Karpas-422 (cell line): ENCODE results near the gene ERLIN1. TPM values are rescaled to one million over a fixed set of nuclear protein-coding genes. Genes with fewer than 3 reads are reported as not detected.

Experiments
- DNase-seq: peaks from one replicate; pipeline ENCODE4 v3.0.0-alpha.2; 2015
- H2AFZ ChIP-seq: fragments of 200-600 bp; sonication (generic); 2 replicates; pipeline ENCODE4 v1.6.1; 2014; ENCODE audit warnings: antibody characterized with exemption, low read length, mixed read lengths
- H3K27ac ChIP-seq: fragments of 200-600 bp; sonication (generic); 2 replicates; pipeline ENCODE4 v1.5.1; 2014; ENCODE audit warnings: mild to moderate bottlenecking, low read length, moderate library complexity
- H3K27me3 ChIP-seq: fragments of 200-600 bp; sonication (generic); 2 replicates; pipeline ENCODE4 v1.6.1; 2014; ENCODE audit warnings: low read length, mixed read lengths
- H3K36me3 ChIP-seq: fragments of 200-600 bp; sonication (generic); 2 replicates; pipeline ENCODE4 v1.6.1; 2014; ENCODE audit warnings: low read length, mixed read lengths; ENCODE audit not compliant: insufficient read depth
- H3K4me1 ChIP-seq: fragments of 200-600 bp; sonication (generic); 2 replicates; pipeline ENCODE4 v1.6.1; 2014; ENCODE audit warnings: mild to moderate bottlenecking, low read length, mixed read lengths
- H3K4me2 ChIP-seq: fragments of 200-600 bp; sonication (generic); 2 replicates; pipeline ENCODE4 v1.6.1; 2014; ENCODE audit warnings: low read length, low read depth, mild to moderate bottlenecking; ENCODE audit not compliant: poor library complexity, severe bottlenecking
- H3K4me3 ChIP-seq: fragments of 200-600 bp; sonication (generic); 2 replicates; pipeline ENCODE4 v1.5.1; 2014; ENCODE audit warnings: mild to moderate bottlenecking, antibody characterized with exemption, low read length, mixed read lengths
- H3K79me2 ChIP-seq: fragments of 200-600 bp; sonication (generic); 2 replicates; pipeline ENCODE4 v1.6.1; 2014; ENCODE audit warnings: mild to moderate bottlenecking, low read length, mixed read lengths
- H3K9ac ChIP-seq: fragments of 200-600 bp; sonication (generic); 2 replicates; pipeline ENCODE4 v1.6.0; 2014; ENCODE audit warnings: low read length
- H3K9me2 ChIP-seq: fragments of 200-600 bp; sonication (generic), shearing (Covaris generic); replicated peaks from 2 replicates; pipeline ENCODE4 v1.6.0; 2014; ENCODE audit warnings: mild to moderate bottlenecking, low read length, moderate library complexity; ENCODE audit not compliant: insufficient read depth
- H3K9me3 ChIP-seq: fragments of 300-700, 200-600 bp; sonication (generic); 2 replicates; pipeline ENCODE4 v1.6.1; 2014; ENCODE audit warnings: low read length, mixed read lengths
- H4K20me1 ChIP-seq: fragments of 200-600 bp; sonication (generic); 2 replicates; pipeline ENCODE4 v1.6.1; 2014; ENCODE audit warnings: mild to moderate bottlenecking, antibody characterized with exemption, low read length, low read depth; ENCODE audit not compliant: insufficient read depth
- total RNA-seq: library from RNA; depleted of rRNA; stranded (reverse); fragments of >200 nt; shearing (Covaris generic); gene quantifications from 2 replicates; pipeline ENCODE4 v1.2.3, GENCODE V29; 2014; ENCODE audit warnings: low replicate concordance

The ERLIN1 gene
- total RNA-seq, 1 experiment from 2014 or later = 8.3 TPM

GRCh38 chr10:100182908-100183307 lies 2.9 kb downstream of the ERLIN1 start:
- Histone ChIP-seq H3K9ac (no peak overlapping the region), H3K4me1 (peaks cover 37% of the 10 kb centered on the region), H2AFZ (no peak overlapping the region), H3K9me2 (no peaks in the 10 kb centered on the region), H3K4me3 (peak overlapping the region; percentile 81; the same call in 1 of the 2 replicates), H3K4me2 (peak overlapping the region; percentile 85), H3K27me3 (no peaks in the 10 kb centered on the region), H3K36me3 (peaks cover 45% of the 10 kb centered on the region), H3K9me3 (no peaks in the 10 kb centered on the region), H3K27ac (peak overlapping the region; percentile 89; the same call in 1 of the 2 replicates), H3K79me2 (peaks cover 89% of the 10 kb centered on the region), H4K20me1 (no peaks in the 10 kb centered on the region)
- no peak for DNase-seq

GRCh38 chr10:100182281-100182680 lies 3.5 kb downstream of the ERLIN1 start:
- no peak overlapping the region for H2AFZ ChIP-seq
- H3K9me3 ChIP-seq = no peaks in the 10 kb centered on the region
- peaks cover 89% of the 10 kb centered on the region for H3K79me2 ChIP-seq
- DNase-seq = no peak
- H3K9me2 ChIP-seq = no peaks in the 10 kb centered on the region
- H3K27me3 ChIP-seq = no peaks in the 10 kb centered on the region
- no peak overlapping the region for H3K4me3 ChIP-seq
- H4K20me1 ChIP-seq = no peaks in the 10 kb centered on the region
- no peak overlapping the region for H3K4me2 ChIP-seq
- H3K36me3 ChIP-seq = peaks cover 49% of the 10 kb centered on the region
- H3K9ac ChIP-seq = no peak overlapping the region
- H3K27ac ChIP-seq = no peak overlapping the region
- peaks cover 31% of the 10 kb centered on the region for H3K4me1 ChIP-seq

GRCh38 chr10:100175875-100176274 lies 10.0 kb downstream of the ERLIN1 start:
- no peaks in the 10 kb centered on the region for H3K27me3 ChIP-seq
- no peak overlapping the region for H3K27ac ChIP-seq
- H3K4me3 ChIP-seq = no peak overlapping the region
- H4K20me1 ChIP-seq = no peaks in the 10 kb centered on the region
- peaks cover 90% of the 10 kb centered on the region for H3K36me3 ChIP-seq
- no peak overlapping the region for H3K9ac ChIP-seq
- H3K4me2 ChIP-seq = no peak overlapping the region
- H3K9me3 ChIP-seq = 0 out of 2 replicates have a peak, but pooled peaks cover 4% of the 10 kb centered on the region
- H3K9me2 ChIP-seq = no peaks in the 10 kb centered on the region
- H2AFZ ChIP-seq = no peak overlapping the region
- H3K4me1 ChIP-seq = peaks cover 9% of the 10 kb centered on the region
- H3K79me2 ChIP-seq = peaks cover 94% of the 10 kb centered on the region
- no peak for DNase-seq

- Histone ChIP-seq H3K79me2 (peaks cover 92% of the 10 kb centered on the region), H3K36me3 (peaks cover 89% of the 10 kb centered on the region), H2AFZ (no peak overlapping the region)
Observed at GRCh38 chr10:100174699-100175677, 10.8 kb downstream of the ERLIN1 start.

GRCh38 chr10:100173035-100173434 lies 12.8 kb downstream of the ERLIN1 start:
- Histone ChIP-seq H3K9me3 (0 out of 2 replicates have a peak, but pooled peaks cover 4% of the 10 kb centered on the region), H3K36me3 (peaks cover 89% of the 10 kb centered on the region), H3K27me3 (no peaks in the 10 kb centered on the region), H3K9ac (no peak overlapping the region), H3K4me2 (no peak overlapping the region), H3K27ac (no peak overlapping the region), H2AFZ (no peak overlapping the region), H3K9me2 (no peaks in the 10 kb centered on the region), H3K79me2 (peaks cover 95% of the 10 kb centered on the region), H3K4me3 (no peak overlapping the region), H3K4me1 (no peaks in the 10 kb centered on the region), H4K20me1 (no peaks in the 10 kb centered on the region)
- no peak for DNase-seq

More at GRCh38 chr10:100174699-100175677, 10.8 kb downstream of the ERLIN1 start:
- Histone ChIP-seq H3K4me2 (no peak overlapping the region), H3K9me3 (0 out of 2 replicates have a peak, but pooled peaks cover 4% of the 10 kb centered on the region), H3K9me2 (no peaks in the 10 kb centered on the region), H3K4me3 (no peak overlapping the region), H3K27me3 (no peaks in the 10 kb centered on the region), H4K20me1 (no peaks in the 10 kb centered on the region), H3K27ac (no peak overlapping the region), H3K4me1 (peaks cover 5% of the 10 kb centered on the region), H3K9ac (no peak overlapping the region)
- DNase-seq = no peak

GRCh38 chr10:100172349-100172748 lies 13.5 kb downstream of the ERLIN1 start:
- Histone ChIP-seq H3K27me3 (no peaks in the 10 kb centered on the region), H3K4me1 (no peaks in the 10 kb centered on the region), H3K79me2 (peaks cover 95% of the 10 kb centered on the region), H3K9ac (no peak overlapping the region), H4K20me1 (no peaks in the 10 kb centered on the region), H2AFZ (no peak overlapping the region), H3K9me3 (0 out of 2 replicates have a peak, but pooled peaks cover 4% of the 10 kb centered on the region), H3K4me3 (no peak overlapping the region), H3K4me2 (no peak overlapping the region), H3K36me3 (peaks cover 87% of the 10 kb centered on the region), H3K27ac (no peak overlapping the region), H3K9me2 (no peaks in the 10 kb centered on the region)
- no peak for DNase-seq

GRCh38 chr10:100168313-100168643 lies 17.6 kb downstream of the ERLIN1 start:
- H3K4me1 ChIP-seq = no peaks in the 10 kb centered on the region
- H3K9ac ChIP-seq = no peak overlapping the region
- H3K27me3 ChIP-seq = no peaks in the 10 kb centered on the region
- no peak overlapping the region for H3K4me3 ChIP-seq
- H3K79me2 ChIP-seq = peaks cover 89% of the 10 kb centered on the region
- no peak for DNase-seq
- no peak overlapping the region for H3K27ac ChIP-seq
- H4K20me1 ChIP-seq = no peaks in the 10 kb centered on the region
- 0 out of 2 replicates have a peak, but pooled peaks cover 4% of the 10 kb centered on the region for H3K9me3 ChIP-seq
- H3K4me2 ChIP-seq = no peak overlapping the region
- H3K36me3 ChIP-seq = peaks cover 64% of the 10 kb centered on the region
- no peak overlapping the region for H2AFZ ChIP-seq
- no peaks in the 10 kb centered on the region for H3K9me2 ChIP-seq

GRCh38 chr10:100167553-100168312 lies 18.1 kb downstream of the ERLIN1 start:
- H3K4me1 ChIP-seq = no peaks in the 10 kb centered on the region
- 0 out of 2 replicates have a peak, but pooled peaks cover 4% of the 10 kb centered on the region for H3K9me3 ChIP-seq
- H3K4me3 ChIP-seq = no peak overlapping the region
- no peaks in the 10 kb centered on the region for H4K20me1 ChIP-seq
- H3K27ac ChIP-seq = no peak overlapping the region
- H2AFZ ChIP-seq = no peak overlapping the region
- H3K36me3 ChIP-seq = peaks cover 62% of the 10 kb centered on the region
- no peaks in the 10 kb centered on the region for H3K27me3 ChIP-seq
- no peak overlapping the region for H3K9ac ChIP-seq
- no peak overlapping the region for H3K4me2 ChIP-seq
- H3K79me2 ChIP-seq = peaks cover 87% of the 10 kb centered on the region
- no peak for DNase-seq
- H3K9me2 ChIP-seq = no peaks in the 10 kb centered on the region
